Stromal cell of bone marrow (primary cell): ENCODE results near the gene PSEN1.

Experiments used
- DNase-seq: peaks from one replicate; pipeline ENCODE4 v3.0.0-alpha.2; 2012; ENCODE audit warnings: low read depth

Gene PSEN1

GRCh38 chr14:73136387-73137225 lies at the start of gene PSEN1:
Gene PSEN1, plus strand, starts transcription at chr14:73136507. Its CDS starts 11,513 bp downstream, at chr14:73148020.
- DNase-seq: peak; percentile 77

GRCh38 chr14:73091044-73091443 lies 45.3 kb upstream of the PSEN1 start:
- no peak for DNase-seq

GRCh38 chr14:73097421-73097820 lies 38.9 kb upstream of the PSEN1 start:
- DNase-seq: no peak

GRCh38 chr14:73100334-73100733 lies 36.0 kb upstream of the PSEN1 start:
- DNase-seq: no peak

- DNase-seq: no peak
Observed at GRCh38 chr14:73102806-73103497, 33.4 kb upstream of the PSEN1 start.

- DNase-seq: no peak
Observed at GRCh38 chr14:73105050-73105449, 31.3 kb upstream of the PSEN1 start.

- DNase-seq: no peak
Observed at GRCh38 chr14:73105727-73106126, 30.6 kb upstream of the PSEN1 start.

GRCh38 chr14:73116079-73116665 lies 20.1 kb upstream of the PSEN1 start:
- no peak for DNase-seq

- no peak for DNase-seq
Observed at GRCh38 chr14:73124180-73124894, 12.0 kb upstream of the PSEN1 start.

- DNase-seq: no peak
Observed at GRCh38 chr14:73125169-73125588, 11.1 kb upstream of the PSEN1 start.

- no peak for DNase-seq
Observed at GRCh38 chr14:73125746-73126145, 10.6 kb upstream of the PSEN1 start.

GRCh38 chr14:73133795-73134194 lies 2.5 kb upstream of the PSEN1 start:
- DNase-seq: no peak

- no peak for DNase-seq
Observed at GRCh38 chr14:73136085-73136386, 271 bp upstream of the PSEN1 start.

- no peak for DNase-seq
Observed at GRCh38 chr14:73140811-73141323, 4.6 kb downstream of the PSEN1 start.

- DNase-seq: no peak
Observed at GRCh38 chr14:73142216-73142615, 5.9 kb downstream of the PSEN1 start.

GRCh38 chr14:73143003-73143402 lies 6.7 kb downstream of the PSEN1 start:
- DNase-seq: no peak

GRCh38 chr14:73143617-73144016 lies 7.3 kb downstream of the PSEN1 start:
- DNase-seq: no peak

GRCh38 chr14:73145371-73145770 lies 9.1 kb downstream of the PSEN1 start:
- DNase-seq: no peak

GRCh38 chr14:73146111-73146510 lies 9.8 kb downstream of the PSEN1 start:
- no peak for DNase-seq

- DNase-seq: no peak
Observed at GRCh38 chr14:73149753-73150152, 13.4 kb downstream of the PSEN1 start.

- DNase-seq: peak; percentile 97
Observed at GRCh38 chr14:73153272-73153671, 17.0 kb downstream of the PSEN1 start.

- no peak for DNase-seq
Observed at GRCh38 chr14:73162251-73162650, 25.9 kb downstream of the PSEN1 start.
